Endothelial cell of umbilical vein (primary cell): ENCODE data around the gene XIRP2. TPM values are rescaled to one million over a fixed set of nuclear protein-coding genes. Genes with fewer than 3 reads are reported as not detected.

Experiments
- BruUV-seq: library from RNA; stranded (reverse); fragments of 400-500 nt; replicated peaks from 2 replicates; lab custom pipeline; 2021; lab: Mats Ljungman, UMichigan
- CTCF ChIA-PET: fragments of 300-600, 350-600 bp; sonication (Branson Sonifier 250); formaldehyde crosslinking; loops from one replicate; lab custom pipeline; 2021; ENCODE audit warnings: antibody characterized with exemption, inconsistent platforms; lab: Charles Lee
- POLR2A ChIA-PET: fragments of 300-600, 350-600 bp; sonication (Branson Sonifier 250); formaldehyde crosslinking; loops from one replicate; lab custom pipeline; 2021; ENCODE audit warnings: antibody characterized with exemption, inconsistent platforms; lab: Charles Lee
- DNase-seq: peaks from one replicate; pipeline ENCODE4 v3.0.0-alpha.2; 2011; ENCODE audit warnings: low read depth, low spot score
- FAIRE-seq: peaks from 2 replicates; lab custom pipeline; 2011; peaks lifted over from hg19 to GRCh38; lab: Jason Lieb, UNC
- H2AFZ ChIP-seq: 2 replicates; pipeline ENCODE4 v1.6.0; 2012; ENCODE audit warnings: low read depth, low read length, control low read depth, inconsistent platforms
- H3K27ac ChIP-seq: 2 replicates; pipeline ENCODE4 v1.5.1; 2011; ENCODE audit warnings: low read depth, mild to moderate bottlenecking, control low read depth, low read length, moderate library complexity; ENCODE audit not compliant: insufficient read depth
- H3K27me3 ChIP-seq, 2 experiments: 2 replicates each; pipeline versions ENCODE4 v1.6.0 to v1.6.1; 2011; ENCODE audit warnings: low read length in 2 of 2, mixed read lengths in 1 of 2; ENCODE audit not compliant: control insufficient read depth in 2 of 2, insufficient read depth in 2 of 2
- H3K36me3 ChIP-seq, 2 experiments: 2 replicates in 1 of 2; 3 replicates in 1 of 2; pipeline ENCODE4 v1.5.1; 2011; ENCODE audit warnings: low read length in 2 of 2, mild to moderate bottlenecking in 1 of 2, moderate library complexity in 1 of 2; ENCODE audit not compliant: control insufficient read depth in 2 of 2, insufficient read depth in 2 of 2; ENCODE audit errors: extremely low read depth in 1 of 2
- H3K4me1 ChIP-seq: 3 replicates; pipeline ENCODE4 v1.5.1; 2011; ENCODE audit warnings: mild to moderate bottlenecking, low read length; ENCODE audit not compliant: control insufficient read depth, insufficient read depth; ENCODE audit errors: extremely low read depth
- H3K4me2 ChIP-seq: 2 replicates; pipeline ENCODE4 v1.6.1; 2011; ENCODE audit warnings: low read length, control low read depth, mixed read lengths; ENCODE audit not compliant: insufficient read depth
- H3K4me3 ChIP-seq, 3 experiments: fragments of 200-600 bp in 1 of 3; sonication (generic), shearing (Covaris generic) in 1 of 3; replicated peaks in 1 of 3; 2 replicates each; pipeline ENCODE4 v1.5.1; 2011 to 2016; ENCODE audit warnings: control low read depth in 3 of 3, low read length in 3 of 3, mild to moderate bottlenecking in 2 of 3, inconsistent platforms in 1 of 3, low read depth in 1 of 3, moderate library complexity in 1 of 3; ENCODE audit not compliant: insufficient read depth in 1 of 3
- H3K79me2 ChIP-seq: 2 replicates; pipeline ENCODE4 v1.6.0; 2012; ENCODE audit warnings: low read length, inconsistent platforms; ENCODE audit not compliant: control insufficient read depth, insufficient read depth
- H3K9ac ChIP-seq: replicated peaks from 2 replicates; pipeline ENCODE3; 2011; ENCODE audit warnings: low read length, control low read depth; ENCODE audit not compliant: insufficient read depth; ENCODE audit errors: extremely low read depth
- H3K9me1 ChIP-seq: replicated peaks from 3 replicates; pipeline ENCODE4 v1.6.0; 2011; ENCODE audit warnings: mild to moderate bottlenecking, low read length; ENCODE audit not compliant: control insufficient read depth, insufficient read depth; ENCODE audit errors: extremely low read depth
- H3K9me3 ChIP-seq: replicated peaks from 2 replicates; pipeline ENCODE4 v1.5.1; 2012; ENCODE audit warnings: low read length, inconsistent platforms; ENCODE audit not compliant: control insufficient read depth, insufficient read depth
- H4K20me1 ChIP-seq: replicated peaks from 2 replicates; pipeline ENCODE3; 2011; ENCODE audit warnings: mild to moderate bottlenecking, low read length; ENCODE audit not compliant: control insufficient read depth, insufficient read depth; ENCODE audit errors: extremely low read depth
- CTCF ChIP-seq, 2 donors: IDR thresholded peaks; 1 replicate in 1 of 2; 2 replicates in 1 of 2; pipeline ENCODE4 v1.5.1; 2011; ENCODE audit warnings: low read length in 2 of 2, mild to moderate bottlenecking in 2 of 2, moderate library complexity in 2 of 2, control low read depth in 1 of 2, inconsistent platforms in 1 of 2, low read depth in 1 of 2; ENCODE audit not compliant: insufficient read depth in 1 of 2; ENCODE audit errors: extremely low read depth in 1 of 2
- EZH2 ChIP-seq: IDR thresholded peaks from 2 replicates; pipeline ENCODE4 v1.6.1; 2012; ENCODE audit warnings: borderline replicate concordance, low read depth, mild to moderate bottlenecking, moderate library complexity, low read length, inconsistent platforms; ENCODE audit not compliant: severe bottlenecking
- FOS ChIP-seq: IDR thresholded peaks from 2 replicates; pipeline ENCODE4 v1.6.1; 2011; ENCODE audit warnings: mild to moderate bottlenecking, low read length, moderate library complexity, borderline replicate concordance; ENCODE audit not compliant: insufficient read depth
- GATA2 ChIP-seq: IDR thresholded peaks from 2 replicates; pipeline ENCODE4 v1.7.0; 2011; ENCODE audit warnings: low read depth, mild to moderate bottlenecking, moderate library complexity, mixed read lengths, low read length; ENCODE audit not compliant: insufficient read length, insufficient read depth
- JUN ChIP-seq: IDR thresholded peaks from 2 replicates; pipeline ENCODE4 v1.6.1; 2011; ENCODE audit warnings: borderline replicate concordance, low read depth; ENCODE audit not compliant: insufficient read length, insufficient read depth
- MAX ChIP-seq: IDR thresholded peaks from 2 replicates; pipeline ENCODE4 v1.6.1; 2011; ENCODE audit not compliant: insufficient read depth, insufficient read length
- MYC ChIP-seq: IDR thresholded peaks from one replicate; pipeline ENCODE4 v1.6.1; 2011; ENCODE audit warnings: mild to moderate bottlenecking, low read depth, low read length
- POLR2A ChIP-seq: IDR thresholded peaks from 2 replicates; pipeline ENCODE4 v1.6.1; 2012; ENCODE audit warnings: low read depth, mild to moderate bottlenecking, control low read depth, low read length
- POLR2AphosphoS5 ChIP-seq: IDR thresholded peaks from 2 replicates; pipeline ENCODE4 v1.6.1; 2012; ENCODE audit warnings: low read depth, mild to moderate bottlenecking, control low read depth, low read length, moderate library complexity; ENCODE audit not compliant: insufficient read depth
- dilution Hi-C: fragments of 300-500 bp; cut with MboI; formaldehyde crosslinking; loops from one replicate; pipeline ENCODE4 v1.15.0; 2019; ENCODE audit warnings: low sequenced_read_pairs; ENCODE audit not compliant: extremely low pct_ligation_motif_present
- intact Hi-C: fragments of 100-400 bp; cut with micrococcal nuclease; formaldehyde crosslinking; loops from one replicate; pipeline ENCODE4 v1.10.0; 2022
- polyA plus RNA-seq, 4 experiments: library from polyadenylated mRNA; depleted of rRNA in 3 of 4; stranded (reverse) in 3 of 4; unstranded in 1 of 4; fragments of >200 nt; gene quantifications; 2 replicates each; pipeline versions ENCODE4 v1.2.1 to v1.2.3, GENCODE V29; 2011 to 2012; ENCODE audit warnings: missing spikeins in 1 of 4
- total RNA-seq: library from RNA; stranded (reverse); gene quantifications from 2 replicates; pipeline ENCODE4 v1.2.3, GENCODE V29; 2021

The XIRP2 gene
- total and polyA plus RNA-seq, 2 donors (not counting 3 experiments of a cell fraction or from before 2014, with no cell fraction given): 0.08 to 0.66 TPM

GRCh38 chr2:166882851-166883250 lies 5.4 kb upstream of the XIRP2 start:
- CTCF ChIA-PET: interaction anchor here (0.7 kb wide), 1 partner anchor 146 kb away, joined by 5 read pairs; no protein-coding TSS in a partner anchor
- BruUV-seq: no TSS peak
- peaks cover 2% of the 10 kb centered on the region for H3K9me3 ChIP-seq
- no peaks in the 10 kb centered on the region for H3K27me3 ChIP-seq
- H3K27ac ChIP-seq: no peak overlapping the region
- H3K4me2 ChIP-seq: no peak overlapping the region
- dilution Hi-C loops: no loop called here
- no peak overlapping the region for H3K9ac ChIP-seq
- no peaks in the 10 kb centered on the region for H4K20me1 ChIP-seq
- FAIRE-seq (no peak), DNase-seq (no peak)
- H3K79me2 ChIP-seq: no peaks in the 10 kb centered on the region
- no peaks in the 10 kb centered on the region for H3K9me1 ChIP-seq
- H3K36me3 ChIP-seq: no peaks in the 10 kb centered on the region
- no peak overlapping the region for H3K4me3 ChIP-seq
- H2AFZ ChIP-seq: no peak overlapping the region
- intact Hi-C loops: no loop called here
- TF ChIP-seq CTCF (IDR thresholded peaks at IDR 0.05; ENCODE audit: extremely low read depth in 1 of 2, insufficient read depth in 1 of 2, low read depth in 1 of 2, low read length in 2 of 2): no peak
- no peak for TF ChIP-seq POLR2A
- no peak for TF ChIP-seq JUN
- TF ChIP-seq EZH2: no peak
- TF ChIP-seq GATA2: no peak
- no peak for TF ChIP-seq MAX
- TF ChIP-seq POLR2AphosphoS5: no peak
- no peak for TF ChIP-seq MYC
- TF ChIP-seq FOS: no peak
- no peaks in the 10 kb centered on the region for H3K4me1 ChIP-seq
- POLR2A ChIA-PET: no interaction called here
